Aorta (tissue), 5 donors: ENCODE measurements around the gene SFR1. TPM values are rescaled to one million over a fixed set of nuclear protein-coding genes. Genes with fewer than 3 reads are reported as not detected.

ENCODE experiments used
- ATAC-seq: fragments of 200-7000 bp; cut with Tn5 transposase; one replicate; pipeline ENCODE4 v1.9.1; 2022; ENCODE audit warnings: moderate library complexity; ENCODE audit not compliant: low FRiP score
- DNase-seq, 2 donors: peaks; one replicate each; pipeline ENCODE4 v3.0.0-alpha.2; 2020
- H3K27ac ChIP-seq, 2 donors: one replicate each; pipeline ENCODE4 v1.5.1; 2013; ENCODE audit warnings: low read length in 2 of 2, mild to moderate bottlenecking in 2 of 2, moderate library complexity in 2 of 2, control low read depth in 1 of 2, inconsistent platforms in 1 of 2, low read depth in 1 of 2
- H3K27me3 ChIP-seq, 2 donors: one replicate each; pipeline ENCODE4 v1.6.1; 2013; ENCODE audit warnings: control low read depth in 1 of 2, low read length in 1 of 2, mild to moderate bottlenecking in 1 of 2, moderate library complexity in 1 of 2; ENCODE audit not compliant: insufficient read depth in 2 of 2, control insufficient read depth in 1 of 2
- H3K36me3 ChIP-seq, 2 donors: one replicate each; pipeline ENCODE4 v1.6.1; 2013; ENCODE audit warnings: control low read depth in 1 of 2, low read length in 1 of 2, mild to moderate bottlenecking in 1 of 2; ENCODE audit not compliant: insufficient read depth in 2 of 2, control insufficient read depth in 1 of 2
- H3K4me1 ChIP-seq, 2 donors: one replicate each; pipeline ENCODE4 v1.6.1; 2013; ENCODE audit warnings: low read length in 2 of 2, control low read depth in 1 of 2, mild to moderate bottlenecking in 1 of 2, moderate library complexity in 1 of 2; ENCODE audit not compliant: insufficient read depth in 2 of 2, control insufficient read depth in 1 of 2
- H3K4me3 ChIP-seq, 2 donors: one replicate each; pipeline ENCODE4 v1.5.1; 2013; ENCODE audit warnings: low read length in 2 of 2, control low read depth in 1 of 2, mild to moderate bottlenecking in 1 of 2
- H3K9me3 ChIP-seq: one replicate; pipeline ENCODE4 v1.6.1; 2013; ENCODE audit warnings: mild to moderate bottlenecking, low read length; ENCODE audit not compliant: control insufficient read depth
- WGBS, 2 donors: extraction: QIAGEN DNeasy Blood & Tissue Kit; methylation state at CpG; one replicate each; pipeline ENCODE4 v1.1.7; 2013; 5-methylcytosine and 5-hydroxymethylcytosine counted together
- intact Hi-C, 2 donors: fragments of 100-400 bp; cut with DNase I; formaldehyde crosslinking; loops; one replicate each; pipeline versions ENCODE4 v1.14.2 to v1.15.0; 2022
- polyA plus RNA-seq, 2 donors: library from polyadenylated mRNA; stranded (reverse); fragments of 200-250 nt; gene quantifications; one replicate each; pipeline ENCODE4 v1.2.3, GENCODE V29; 2013
- total RNA-seq, 2 donors: library from RNA; stranded (reverse); fragmentation: NEBNext Ultra II Directional; extraction: Animal tissue kit (Norgen Biotek cat#: 25700); gene quantifications; one replicate each; pipeline ENCODE4 v1.2.1, GENCODE V29; 2021
- donor health status: healthy with polysubstance abuse.
- donor health status: Bipolar disorder and iron deficiency.
- donor health status: DM: no; HTN: no; CAD: no.
- donor health status: DM: no; HTN: no; CAD: no.
- donor health status: DM: yes; HTN: yes; CAD: no.

Gene SFR1
- total and polyA plus RNA-seq, 4 donors: 6.0 to 8.9 (median 6.6) TPM

GRCh38 chr10:104099941-104100340, 22.0 kb upstream of the SFR1 start:
- no peak for DNase-seq
- intact Hi-C loops: no loop called here

GRCh38 chr10:104100795-104101194, 21.2 kb upstream of the SFR1 start:
- DNase-seq (no peak), ATAC-seq (no peak)
- H3K4me3 ChIP-seq: no peak overlapping the region
- peak overlapping the region in 1 of 2 donors; percentile 28 for H3K27ac ChIP-seq
- H3K27me3 ChIP-seq: no peaks in the 10 kb centered on the region
- 0% methylated on average over 1 of the region's 1 CpG for WGBS, 2 donors
- peaks cover 0 to 11% of the 10 kb centered on the region in 2 donors for H3K4me1 ChIP-seq
- intact Hi-C loops: no loop called here
- no peaks in the 10 kb centered on the region for H3K9me3 ChIP-seq
- H3K36me3 ChIP-seq: no peaks in the 10 kb centered on the region

More at GRCh38 chr10:104099941-104100340, 22.0 kb upstream of the SFR1 start:
- Histone ChIP-seq H3K4me1 (peaks cover 0 to 11% of the 10 kb centered on the region in 2 donors), H3K4me3 (no peak overlapping the region), H3K36me3 (no peaks in the 10 kb centered on the region), H3K9me3 (no peaks in the 10 kb centered on the region), H3K27ac (no peak overlapping the region), H3K27me3 (no peaks in the 10 kb centered on the region)
- ATAC-seq: no peak

GRCh38 chr10:104101902-104102301, 20.1 kb upstream of the SFR1 start:
- H3K27ac ChIP-seq: no peak overlapping the region
- intact Hi-C loops: no loop called here
- no peaks in the 10 kb centered on the region for H3K27me3 ChIP-seq
- ATAC-seq: no peak
- no peaks in the 10 kb centered on the region for H3K36me3 ChIP-seq
- 38 to 50% methylated on average over 1 of the region's 1 CpG for WGBS, 2 donors
- peaks cover 0 to 11% of the 10 kb centered on the region in 2 donors for H3K4me1 ChIP-seq
- H3K9me3 ChIP-seq: no peaks in the 10 kb centered on the region
- no peak overlapping the region for H3K4me3 ChIP-seq
- DNase-seq: no peak

- no peaks in the 10 kb centered on the region for H3K36me3 ChIP-seq
- no peak overlapping the region for H3K4me3 ChIP-seq
- peaks cover 0 to 11% of the 10 kb centered on the region in 2 donors for H3K4me1 ChIP-seq
- H3K9me3 ChIP-seq: no peaks in the 10 kb centered on the region
- intact Hi-C loops: no loop called here
- H3K27me3 ChIP-seq: no peaks in the 10 kb centered on the region
- DNase-seq: no peak
- ATAC-seq: no peak
- WGBS, 2 donors: 71 to 74% methylated on average over 1 of the region's 1 CpG
- no peak overlapping the region for H3K27ac ChIP-seq
Observed at GRCh38 chr10:104103956-104104355, 18.0 kb upstream of the SFR1 start.

GRCh38 chr10:104104418-104104817, 17.6 kb upstream of the SFR1 start:
- ATAC-seq: no peak
- H3K4me3 ChIP-seq: no peak overlapping the region
- no peak for DNase-seq
- peaks cover 0 to 11% of the 10 kb centered on the region in 2 donors for H3K4me1 ChIP-seq
- H3K27ac ChIP-seq: no peak overlapping the region
- intact Hi-C loops: no loop called here
- 0% methylated on average over 1 of the region's 1 CpG for WGBS, 2 donors
- no peaks in the 10 kb centered on the region for H3K36me3 ChIP-seq
- H3K9me3 ChIP-seq: no peaks in the 10 kb centered on the region
- no peaks in the 10 kb centered on the region for H3K27me3 ChIP-seq

- Histone ChIP-seq H3K27ac (no peak overlapping the region), H3K36me3 (no peaks in the 10 kb centered on the region), H3K27me3 (no peaks in the 10 kb centered on the region), H3K4me1 (peaks cover 0 to 11% of the 10 kb centered on the region in 2 donors), H3K9me3 (no peaks in the 10 kb centered on the region), H3K4me3 (no peak overlapping the region)
- intact Hi-C loops: no loop called here
- no peak for DNase-seq
- WGBS, 2 donors: 90 to 97% methylated on average over 2 of the region's 2 CpGs
- ATAC-seq: no peak
Observed at GRCh38 chr10:104104926-104105325, 17.0 kb upstream of the SFR1 start.

- DNase-seq (no peak), ATAC-seq (no peak)
- 64 to 66% methylated on average over 3 of the region's 3 CpGs for WGBS, 2 donors
- H3K27me3 ChIP-seq: no peaks in the 10 kb centered on the region
- no peaks in the 10 kb centered on the region for H3K4me1 ChIP-seq
- H3K4me3 ChIP-seq: no peak overlapping the region
- H3K9me3 ChIP-seq: no peaks in the 10 kb centered on the region
- intact Hi-C loops: no loop called here
- no peaks in the 10 kb centered on the region for H3K36me3 ChIP-seq
- no peak overlapping the region for H3K27ac ChIP-seq
Observed at GRCh38 chr10:104109908-104110662, 11.9 kb upstream of the SFR1 start.

- intact Hi-C loops: no loop called here
- no peaks in the 10 kb centered on the region for H3K27me3 ChIP-seq
- H3K36me3 ChIP-seq: no peaks in the 10 kb centered on the region
- no peak overlapping the region for H3K4me3 ChIP-seq
- no peak overlapping the region for H3K27ac ChIP-seq
- DNase-seq (no peak), ATAC-seq (no peak)
- no peaks in the 10 kb centered on the region for H3K9me3 ChIP-seq
- 71% methylated on average over 1 of the region's 1 CpG for WGBS, 2 donors
- no peaks in the 10 kb centered on the region for H3K4me1 ChIP-seq
Observed at GRCh38 chr10:104113376-104113956, 8.5 kb upstream of the SFR1 start.

GRCh38 chr10:104117839-104118323, 4.1 kb upstream of the SFR1 start:
- intact Hi-C loops: loop anchor here in 1 of 2 donors (5.0 kb wide), 1 partner anchor 76 kb away; no protein-coding TSS in a partner anchor
- no peak for ATAC-seq
- Histone ChIP-seq H3K4me1 (no peaks in the 10 kb centered on the region), H3K9me3 (no peaks in the 10 kb centered on the region), H3K27me3 (no peaks in the 10 kb centered on the region), H3K4me3 (no peak overlapping the region), H3K27ac (no peak overlapping the region), H3K36me3 (no peaks in the 10 kb centered on the region)
- no peak for DNase-seq
- WGBS, 2 donors: 95 to 97% methylated on average over 4 of the region's 4 CpGs
